Nephron progenitor cell (in vitro differentiated cells): ENCODE measurements around the gene SRPRB.

Experiments
- DNase-seq: peaks from one replicate; pipeline ENCODE4 v3.0.0; 2021
- H3K27ac Mint-ChIP-seq: 2 replicates; pipeline ENCODE4 v1.8.0; 2021; ENCODE audit warnings: mild to moderate bottlenecking, moderate library complexity, mixed read lengths
- H3K27me3 Mint-ChIP-seq: 2 replicates; pipeline ENCODE4 v1.8.0; 2021; ENCODE audit warnings: mild to moderate bottlenecking, low read depth, mixed read lengths; ENCODE audit not compliant: poor library complexity
- H3K36me3 Mint-ChIP-seq: 2 replicates; pipeline ENCODE4 v1.8.0; 2021; ENCODE audit warnings: low read depth, mixed read lengths
- H3K4me1 Mint-ChIP-seq: 2 replicates; pipeline ENCODE4 v1.8.0; 2021; ENCODE audit warnings: mixed read lengths
- H3K4me3 Mint-ChIP-seq: 2 replicates; pipeline ENCODE4 v1.8.0; 2021; ENCODE audit warnings: mild to moderate bottlenecking, moderate library complexity, mixed read lengths
- H3K9me3 Mint-ChIP-seq: 2 replicates; pipeline ENCODE4 v1.8.0; 2021; ENCODE audit warnings: mild to moderate bottlenecking, moderate library complexity, mixed read lengths
- TF ChIP-seq, protein P1 (sequence below): fragments of 200-600 bp; sonication (generic); IDR thresholded peaks from 2 replicates; pipeline ENCODE4 v1.5.0; 2021; ENCODE audit warnings: antibody characterized with exemption

Gene SRPRB

DNA sequence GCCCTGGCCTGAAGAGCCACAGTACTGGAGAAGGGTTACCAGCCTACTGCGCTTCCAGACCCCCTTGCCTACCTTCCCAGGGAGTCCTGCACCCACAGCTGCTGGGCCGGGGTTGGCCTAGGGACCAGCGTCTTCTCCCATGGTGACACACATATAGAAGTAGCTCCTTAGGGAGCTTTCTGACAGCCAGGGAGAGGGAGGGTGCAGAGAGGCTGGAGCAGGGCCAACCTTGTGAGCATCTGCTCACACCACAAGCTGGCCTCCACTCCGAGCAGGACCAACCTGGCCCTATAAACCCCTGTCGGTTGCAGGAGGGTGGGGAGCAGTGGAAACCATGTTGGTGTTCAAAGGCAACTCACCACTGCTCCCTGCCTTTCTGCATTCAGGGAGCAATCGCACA lies 35.2 kb downstream of the SRPRB start:
- H3K9me3 Mint-ChIP-seq, result peaks cover 5% of the 10 kb centered on the region
- DNase-seq, result no peak
- H3K36me3 Mint-ChIP-seq, result no peaks in the 10 kb centered on the region
- no peaks in the 10 kb centered on the region for H3K4me1 Mint-ChIP-seq
- H3K27ac Mint-ChIP-seq, result no peak overlapping the region
- peaks cover 3% of the 10 kb centered on the region for H3K27me3 Mint-ChIP-seq
- H3K4me3 Mint-ChIP-seq, result no peak overlapping the region
- TF ChIP-seq, protein P1, sequence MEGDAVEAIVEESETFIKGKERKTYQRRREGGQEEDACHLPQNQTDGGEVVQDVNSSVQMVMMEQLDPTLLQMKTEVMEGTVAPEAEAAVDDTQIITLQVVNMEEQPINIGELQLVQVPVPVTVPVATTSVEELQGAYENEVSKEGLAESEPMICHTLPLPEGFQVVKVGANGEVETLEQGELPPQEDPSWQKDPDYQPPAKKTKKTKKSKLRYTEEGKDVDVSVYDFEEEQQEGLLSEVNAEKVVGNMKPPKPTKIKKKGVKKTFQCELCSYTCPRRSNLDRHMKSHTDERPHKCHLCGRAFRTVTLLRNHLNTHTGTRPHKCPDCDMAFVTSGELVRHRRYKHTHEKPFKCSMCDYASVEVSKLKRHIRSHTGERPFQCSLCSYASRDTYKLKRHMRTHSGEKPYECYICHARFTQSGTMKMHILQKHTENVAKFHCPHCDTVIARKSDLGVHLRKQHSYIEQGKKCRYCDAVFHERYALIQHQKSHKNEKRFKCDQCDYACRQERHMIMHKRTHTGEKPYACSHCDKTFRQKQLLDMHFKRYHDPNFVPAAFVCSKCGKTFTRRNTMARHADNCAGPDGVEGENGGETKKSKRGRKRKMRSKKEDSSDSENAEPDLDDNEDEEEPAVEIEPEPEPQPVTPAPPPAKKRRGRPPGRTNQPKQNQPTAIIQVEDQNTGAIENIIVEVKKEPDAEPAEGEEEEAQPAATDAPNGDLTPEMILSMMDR, result no peak

DNA sequence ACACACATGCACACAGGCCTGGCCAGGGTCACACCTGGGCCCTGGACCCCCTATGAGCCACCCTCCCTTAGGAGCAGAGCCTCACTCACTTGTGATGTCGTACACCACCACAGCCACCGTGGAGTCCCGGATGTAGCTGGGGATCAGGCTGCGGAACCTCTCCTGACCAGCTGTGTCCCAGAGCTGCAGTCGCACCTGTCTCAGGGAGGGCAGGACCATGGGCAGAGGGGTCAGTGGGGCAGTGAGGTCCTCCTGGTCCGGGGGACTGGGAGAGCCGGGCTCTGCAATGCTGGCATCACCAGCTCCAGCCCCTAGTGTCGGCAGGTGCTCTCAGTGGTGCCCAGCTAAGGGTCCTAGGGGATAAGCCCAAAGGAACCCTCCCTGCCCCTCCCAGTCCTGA lies 35.6 kb downstream of the SRPRB start:
- Mint-ChIP-seq H3K36me3 (no peaks in the 10 kb centered on the region), H3K27me3 (peaks cover 3% of the 10 kb centered on the region), H3K4me3 (no peak overlapping the region), H3K9me3 (peaks cover 5% of the 10 kb centered on the region), H3K27ac (no peak overlapping the region), H3K4me1 (no peaks in the 10 kb centered on the region)
- no peak for DNase-seq
- TF ChIP-seq, protein P1, result no peak

DNA sequence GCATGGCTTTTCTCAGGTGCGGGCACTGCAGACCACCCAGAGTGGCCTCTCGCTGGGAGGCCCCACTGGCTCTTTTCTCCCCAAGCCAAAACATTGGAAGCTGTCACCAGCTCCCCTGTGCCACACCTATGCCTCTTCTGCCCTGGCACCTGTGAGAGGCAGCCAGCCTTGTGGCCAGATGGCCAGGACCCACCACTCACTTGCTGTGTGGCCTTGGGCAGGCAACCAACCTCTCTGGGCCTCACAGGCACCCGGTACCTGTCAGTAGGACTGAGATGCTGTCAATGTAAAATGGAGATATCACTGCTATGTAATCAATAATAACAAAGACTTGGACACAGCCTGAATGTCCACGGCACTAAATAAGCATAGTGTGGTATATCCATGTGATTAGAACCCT lies 36.5 kb downstream of the SRPRB start:
- no peak overlapping the region for H3K4me3 Mint-ChIP-seq
- no peak overlapping the region for H3K27ac Mint-ChIP-seq
- no peaks in the 10 kb centered on the region for H3K4me1 Mint-ChIP-seq
- no peaks in the 10 kb centered on the region for H3K36me3 Mint-ChIP-seq
- peaks cover 5% of the 10 kb centered on the region for H3K9me3 Mint-ChIP-seq
- H3K27me3 Mint-ChIP-seq, result peaks cover 1% of the 10 kb centered on the region
- TF ChIP-seq, protein P1, result no peak
- no peak for DNase-seq

DNA sequence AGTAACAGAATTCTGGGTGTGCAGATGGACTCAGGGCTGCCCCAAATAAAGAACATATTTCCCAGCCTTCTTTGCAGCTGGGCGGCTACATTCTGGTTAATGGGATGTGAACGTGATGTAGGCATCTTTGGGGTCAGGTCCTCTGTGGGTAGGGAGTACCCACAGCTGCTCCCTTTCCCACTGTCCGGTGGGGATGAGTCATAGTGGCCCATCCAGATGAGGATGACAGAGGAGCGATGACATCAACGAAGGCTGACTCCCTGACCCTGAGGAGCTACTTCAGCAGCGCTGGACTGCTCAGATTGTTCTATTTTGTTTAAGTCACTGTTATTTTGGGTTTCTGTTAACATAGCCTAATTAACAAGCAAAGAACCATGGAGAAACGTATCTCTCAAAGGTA lies 38.0 kb downstream of the SRPRB start:
- no peaks in the 10 kb centered on the region for H3K4me1 Mint-ChIP-seq
- TF ChIP-seq, protein P1, result no peak
- H3K36me3 Mint-ChIP-seq, result no peaks in the 10 kb centered on the region
- H3K27me3 Mint-ChIP-seq, result peaks cover 4% of the 10 kb centered on the region
- no peak overlapping the region for H3K27ac Mint-ChIP-seq
- DNase-seq, result no peak
- no peak overlapping the region for H3K4me3 Mint-ChIP-seq
- H3K9me3 Mint-ChIP-seq, result peaks cover 5% of the 10 kb centered on the region

DNA sequence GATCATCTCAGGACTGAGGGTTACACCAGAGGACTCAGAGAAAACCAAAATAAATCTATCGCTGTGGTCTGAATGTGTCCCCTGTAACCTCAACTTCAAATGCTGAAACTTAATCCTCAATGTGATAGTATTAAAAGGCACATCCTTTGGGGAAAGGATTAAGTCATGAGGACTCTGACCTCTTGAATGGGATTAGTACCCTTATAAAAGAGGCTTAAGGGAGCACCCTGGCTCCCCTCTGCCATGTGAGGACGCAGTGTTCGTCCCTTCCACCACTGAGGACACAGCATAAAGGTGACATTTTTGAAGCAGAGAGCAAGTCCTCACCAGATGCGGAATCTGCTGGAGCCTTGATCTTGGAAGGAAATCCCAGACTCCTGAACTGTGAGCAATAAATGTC lies 39.5 kb downstream of the SRPRB start:
- TF ChIP-seq, protein P1, result no peak
- Mint-ChIP-seq H3K4me1 (no peaks in the 10 kb centered on the region), H3K4me3 (no peak overlapping the region), H3K36me3 (no peaks in the 10 kb centered on the region), H3K27me3 (peaks cover 8% of the 10 kb centered on the region), H3K27ac (no peak overlapping the region), H3K9me3 (peaks cover 7% of the 10 kb centered on the region)
- no peak for DNase-seq

DNA sequence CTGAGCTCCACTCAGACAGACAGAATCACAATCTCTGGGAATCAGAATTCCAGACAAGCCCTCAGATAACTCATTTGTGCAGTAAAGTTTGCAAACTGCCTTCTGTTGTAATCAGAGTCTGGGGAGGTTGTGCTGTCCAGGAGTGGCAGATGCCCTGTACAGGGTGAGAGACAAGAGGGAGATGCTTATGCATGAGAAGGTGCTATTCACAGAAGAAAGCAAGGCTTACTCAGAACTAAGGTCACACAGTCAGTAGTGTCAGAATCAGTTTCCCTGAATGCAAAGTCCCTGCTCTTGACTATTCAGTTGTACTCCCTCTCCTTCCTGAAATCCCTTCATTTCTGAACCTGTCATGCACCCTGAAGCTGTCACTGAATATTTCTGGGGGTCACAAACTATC lies 43.7 kb downstream of the SRPRB start:
- Mint-ChIP-seq H3K27me3 (peaks cover 8% of the 10 kb centered on the region), H3K27ac (no peak overlapping the region), H3K9me3 (peaks cover 18% of the 10 kb centered on the region), H3K4me3 (no peak overlapping the region), H3K4me1 (peaks cover 5% of the 10 kb centered on the region), H3K36me3 (no peaks in the 10 kb centered on the region)
- no peak for DNase-seq
- TF ChIP-seq, protein P1, result no peak
